SK-N-SH (cell line): ENCODE measurements around the gene ETNK2. TPM values are rescaled to one million over a fixed set of nuclear protein-coding genes. Genes with fewer than 3 reads are reported as not detected.

Experiments
- CTCF ChIA-PET: fragments of 300-600, 350-600 bp; formaldehyde crosslinking; extraction: SDS; loops from one replicate; lab custom pipeline; 2021; lab: Yijun Ruan, JAX
- POLR2A ChIA-PET: fragments of 350-600 bp; sonication (Branson Sonifier 250); formaldehyde crosslinking; extraction: SDS; loops from one replicate; lab custom pipeline; 2020; ENCODE audit warnings: antibody characterized with exemption, inconsistent platforms; lab: Yijun Ruan, JAX
- DNase-seq: peaks from one replicate; pipeline ENCODE4 v3.0.0; 2012
- H2AFZ ChIP-seq: fragments of 200-600 bp; sonication (generic); 2 replicates; pipeline ENCODE4 v1.8.1; 2016; ENCODE audit warnings: antibody characterized with exemption, mild to moderate bottlenecking, low read depth
- H3F3A ChIP-seq: fragments of 200-600 bp; sonication (generic); replicated peaks from 2 replicates; pipeline ENCODE3; 2016; ENCODE audit warnings: antibody characterized with exemption, mild to moderate bottlenecking; ENCODE audit not compliant: insufficient read depth
- H3K27ac ChIP-seq, 2 experiments: fragments of 200-500 bp in 1 of 2; fragments of 200-600 bp in 1 of 2; sonication (Bioruptor generic) in 1 of 2; sonication (generic), shearing (Covaris generic) in 1 of 2; 2 replicates each; pipeline versions ENCODE4 v1.5.1 to v1.6.1; 2014 to 2016; ENCODE audit warnings: low read depth in 2 of 2, inconsistent platforms in 1 of 2, low read length in 1 of 2, mild to moderate bottlenecking in 1 of 2, mixed read lengths in 1 of 2
- H3K27me3 ChIP-seq: fragments of 200-600 bp; sonication (generic), shearing (Covaris generic); 2 replicates; pipeline ENCODE4 v1.6.1; 2016; ENCODE audit warnings: mixed run types; ENCODE audit not compliant: insufficient read depth
- H3K36me3 ChIP-seq, 2 experiments: fragments of 200-500 bp in 1 of 2; fragments of 200-600 bp in 1 of 2; sonication (Bioruptor generic) in 1 of 2; sonication (generic) in 1 of 2; replicated peaks in 1 of 2; 2 replicates each; pipeline versions ENCODE3 to v1.5.1; 2014 to 2016; ENCODE audit warnings: low read length in 1 of 2, mild to moderate bottlenecking in 1 of 2; ENCODE audit not compliant: insufficient read depth in 2 of 2, control insufficient read depth in 1 of 2
- H3K4me1 ChIP-seq, 2 experiments: fragments of 200-500 bp in 1 of 2; fragments of 200-600 bp in 1 of 2; sonication (Bioruptor generic) in 1 of 2; sonication (generic), shearing (Covaris generic) in 1 of 2; 2 replicates each; pipeline versions ENCODE4 v1.5.1 to v1.6.1; 2014 to 2016; ENCODE audit warnings: low read depth in 1 of 2, low read length in 1 of 2, mixed run types in 1 of 2; ENCODE audit not compliant: insufficient read depth in 2 of 2, control insufficient read depth in 1 of 2
- H3K4me2 ChIP-seq: fragments of 200-600 bp; sonication (generic), shearing (Covaris generic); 2 replicates; pipeline ENCODE4 v1.6.1; 2017; ENCODE audit warnings: mixed run types
- H3K4me3 ChIP-seq, 2 experiments: fragments of 200-500 bp in 1 of 2; fragments of 200-600 bp in 1 of 2; sonication (Bioruptor generic) in 1 of 2; sonication (generic), shearing (Covaris generic) in 1 of 2; 2 replicates each; pipeline versions ENCODE4 v1.5.1 to v1.8.1; 2014 to 2016; ENCODE audit warnings: low read depth in 2 of 2, inconsistent platforms in 1 of 2, low read length in 1 of 2, mild to moderate bottlenecking in 1 of 2, mixed read lengths in 1 of 2, moderate library complexity in 1 of 2
- H3K79me2 ChIP-seq: fragments of 200-600 bp; sonication (generic); 2 replicates; pipeline ENCODE4 v1.8.1; 2017; ENCODE audit warnings: mild to moderate bottlenecking; ENCODE audit not compliant: insufficient read depth
- H3K9ac ChIP-seq: fragments of 200-600 bp; sonication (generic); 2 replicates; pipeline ENCODE4 v1.6.1; 2017; ENCODE audit warnings: mixed run types
- H3K9me2 ChIP-seq: fragments of 200-600 bp; sonication (generic); 2 replicates; pipeline ENCODE4 v1.6.1; 2017; ENCODE audit warnings: mixed run types
- H3K9me3 ChIP-seq: fragments of 200-600 bp; sonication (generic); 2 replicates; pipeline ENCODE4 v1.6.1; 2017; ENCODE audit warnings: mixed run types, mild to moderate bottlenecking, moderate library complexity
- H4K20me1 ChIP-seq: fragments of 200-600 bp; sonication (generic); 2 replicates; pipeline ENCODE4 v1.6.1; 2017; ENCODE audit warnings: mild to moderate bottlenecking, mixed run types; ENCODE audit not compliant: insufficient read depth
- CHD2 ChIP-seq: fragments of 150-350 bp; IDR thresholded peaks from 2 replicates; pipeline ENCODE4 v1.6.1; 2018; ENCODE audit warnings: low read length; ENCODE audit not compliant: partially characterized antibody
- FOXM1 ChIP-seq: IDR thresholded peaks from 2 replicates; pipeline ENCODE4 v1.4.0; 2012; ENCODE audit warnings: low read depth, mild to moderate bottlenecking
- NFIC ChIP-seq: IDR thresholded peaks from 2 replicates; pipeline ENCODE4 v1.4.0; 2012; ENCODE audit warnings: borderline replicate concordance
- POLR2AphosphoS5 ChIP-seq: IDR thresholded peaks from 2 replicates; pipeline ENCODE4 v1.6.1; 2012; ENCODE audit warnings: low read depth, low read length
- SIN3A ChIP-seq: IDR thresholded peaks from 2 replicates; pipeline ENCODE4 v1.6.1; 2012; ENCODE audit warnings: low read depth, mild to moderate bottlenecking, low read length, moderate library complexity, borderline replicate concordance
- TCF12 ChIP-seq: IDR thresholded peaks from 2 replicates; pipeline ENCODE4 v1.4.0; 2012
- WGBS: methylation state at CpG from one replicate; pipeline ENCODE4 v1.1.6; 2017; ENCODE audit warnings: low lambda C conversion rate; 5-methylcytosine and 5-hydroxymethylcytosine counted together
- polyA plus RNA-seq, 3 experiments: library from polyadenylated mRNA; depleted of rRNA; stranded (reverse); fragments of >200 nt; gene quantifications; 2 replicates each; pipeline ENCODE4 v1.2.3, GENCODE V29; 2012
- TF ChIP-seq, protein P1 (sequence below): fragments of 200-600 bp; sonication (generic); IDR thresholded peaks from 2 replicates; pipeline ENCODE4 v1.6.1; 2017; ENCODE audit warnings: antibody characterized with exemption, mild to moderate bottlenecking, moderate library complexity
- TF ChIP-seq, protein P2 (sequence below): IDR thresholded peaks from 2 replicates; pipeline ENCODE4; 2012
- TF ChIP-seq, protein P3 (sequence below): IDR thresholded peaks from 2 replicates; pipeline ENCODE4 v1.4.0; 2012; ENCODE audit warnings: low read depth, borderline replicate concordance

ETNK2 gene
- polyA plus RNA-seq, 1 of the 3 experiments (the other 2 are of a cell fraction) = 16.1 TPM

DNA sequence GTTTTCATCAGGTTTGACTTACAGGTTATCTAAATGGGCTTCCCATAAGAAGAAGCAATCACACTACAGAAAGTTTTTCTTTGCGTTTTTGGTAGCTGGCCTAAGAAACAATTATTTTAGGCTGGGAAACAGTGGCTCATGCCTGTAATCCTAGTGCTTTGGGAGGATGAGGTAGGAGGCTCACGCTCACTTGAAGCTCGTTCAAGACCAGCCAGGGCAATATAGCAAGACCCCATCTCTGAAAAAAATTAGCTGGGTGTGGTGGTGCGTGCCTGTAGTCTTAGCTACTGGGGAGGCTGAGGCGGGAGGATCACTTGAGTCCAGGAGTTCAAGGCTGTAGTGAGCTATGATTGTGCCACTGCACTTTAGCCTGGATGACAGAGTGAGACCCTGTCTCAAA lies 15.9 kb upstream of the ETNK2 start:
- H3K27ac ChIP-seq = no peak overlapping the region
- no peak for TF ChIP-seq FOXM1
- no peak for TF ChIP-seq POLR2AphosphoS5
- TF ChIP-seq, protein P1, sequence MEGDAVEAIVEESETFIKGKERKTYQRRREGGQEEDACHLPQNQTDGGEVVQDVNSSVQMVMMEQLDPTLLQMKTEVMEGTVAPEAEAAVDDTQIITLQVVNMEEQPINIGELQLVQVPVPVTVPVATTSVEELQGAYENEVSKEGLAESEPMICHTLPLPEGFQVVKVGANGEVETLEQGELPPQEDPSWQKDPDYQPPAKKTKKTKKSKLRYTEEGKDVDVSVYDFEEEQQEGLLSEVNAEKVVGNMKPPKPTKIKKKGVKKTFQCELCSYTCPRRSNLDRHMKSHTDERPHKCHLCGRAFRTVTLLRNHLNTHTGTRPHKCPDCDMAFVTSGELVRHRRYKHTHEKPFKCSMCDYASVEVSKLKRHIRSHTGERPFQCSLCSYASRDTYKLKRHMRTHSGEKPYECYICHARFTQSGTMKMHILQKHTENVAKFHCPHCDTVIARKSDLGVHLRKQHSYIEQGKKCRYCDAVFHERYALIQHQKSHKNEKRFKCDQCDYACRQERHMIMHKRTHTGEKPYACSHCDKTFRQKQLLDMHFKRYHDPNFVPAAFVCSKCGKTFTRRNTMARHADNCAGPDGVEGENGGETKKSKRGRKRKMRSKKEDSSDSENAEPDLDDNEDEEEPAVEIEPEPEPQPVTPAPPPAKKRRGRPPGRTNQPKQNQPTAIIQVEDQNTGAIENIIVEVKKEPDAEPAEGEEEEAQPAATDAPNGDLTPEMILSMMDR = no peak
- no peak for TF ChIP-seq CHD2
- no peak for TF ChIP-seq TCF12
- TF ChIP-seq NFIC = no peak
- TF ChIP-seq, protein P2, sequence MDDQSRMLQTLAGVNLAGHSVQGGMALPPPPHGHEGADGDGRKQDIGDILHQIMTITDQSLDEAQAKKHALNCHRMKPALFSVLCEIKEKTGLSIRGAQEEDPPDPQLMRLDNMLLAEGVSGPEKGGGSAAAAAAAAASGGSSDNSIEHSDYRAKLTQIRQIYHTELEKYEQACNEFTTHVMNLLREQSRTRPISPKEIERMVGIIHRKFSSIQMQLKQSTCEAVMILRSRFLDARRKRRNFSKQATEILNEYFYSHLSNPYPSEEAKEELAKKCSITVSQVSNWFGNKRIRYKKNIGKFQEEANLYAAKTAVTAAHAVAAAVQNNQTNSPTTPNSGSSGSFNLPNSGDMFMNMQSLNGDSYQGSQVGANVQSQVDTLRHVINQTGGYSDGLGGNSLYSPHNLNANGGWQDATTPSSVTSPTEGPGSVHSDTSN = no peak
- TF ChIP-seq SIN3A = no peak
- no peaks in the 10 kb centered on the region for H3K79me2 ChIP-seq
- no peaks in the 10 kb centered on the region for H3K9me2 ChIP-seq
- H3K36me3 ChIP-seq = no peaks in the 10 kb centered on the region
- H3K27me3 ChIP-seq = no peaks in the 10 kb centered on the region
- no peak overlapping the region for H3K9ac ChIP-seq
- ChIA-PET CTCF (interaction anchor here (0.6 to 20.5 kb wide), 6 partner anchors 11 to 231 kb away, joined by 3 to 302 read pairs (median 8); partner anchors contain the start of gene PLEKHA6), POLR2A (interaction anchor here (0.6 kb wide), 1 partner anchor 306 kb away, joined by 5 read pairs; no protein-coding TSS in a partner anchor)
- 0 out of 4 replicates have a peak, but pooled peaks cover 0 to 3% of the 10 kb centered on the region in 2 experiments for H3K4me1 ChIP-seq
- no peaks in the 10 kb centered on the region for H3F3A ChIP-seq
- no peaks in the 10 kb centered on the region for H4K20me1 ChIP-seq
- no peak overlapping the region for H3K4me3 ChIP-seq
- H3K4me2 ChIP-seq = no peak overlapping the region
- 46% methylated on average over 5 of the region's 5 CpGs for WGBS
- no peak for DNase-seq
- H2AFZ ChIP-seq = no peak overlapping the region
- H3K9me3 ChIP-seq = 0 out of 2 replicates have a peak, but pooled peaks cover 5% of the 10 kb centered on the region

DNA sequence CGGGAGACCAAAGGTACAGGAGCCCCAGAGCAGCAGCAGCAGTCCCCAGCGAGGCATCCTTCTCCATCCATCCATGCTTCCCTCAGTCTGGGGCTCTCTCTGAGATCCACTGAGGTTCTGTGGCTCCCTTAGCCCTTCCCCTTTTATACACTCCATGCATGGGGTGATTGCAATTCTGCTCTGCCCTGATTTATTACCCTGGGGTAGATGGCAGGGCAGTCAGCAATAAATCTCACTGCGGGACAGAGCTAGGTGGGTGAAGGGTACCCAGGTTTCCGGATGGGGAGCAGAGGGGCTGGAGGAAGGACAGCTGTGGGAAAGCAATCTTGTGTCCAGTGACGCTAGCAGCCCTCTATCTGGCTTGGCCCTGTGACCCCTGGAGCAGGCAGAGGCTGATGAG lies 14.4 kb upstream of the ETNK2 start, which contains the start of gene REN:
REN (minus strand) TSS at position 119 of the 400 bp plus-strand sequence; CDS start at position 75, 44 bp downstream.
- DNase-seq = no peak
- Histone ChIP-seq H3K4me3 (no peak within 1 kb of the TSS), H3K79me2 (no peaks in the 10 kb centered on the region), H3K9me3 (0 out of 2 replicates have a peak, but pooled peaks cover 5% of the 10 kb centered on the region), H3K4me1 (no peaks in the 10 kb centered on the region; a peak in 1 of 4 replicates), H3F3A (no peaks in the 10 kb centered on the region), H3K27me3 (no peaks in the 10 kb centered on the region), H3K9ac (no peak within 1 kb of the TSS), H3K27ac (no peak within 1 kb of the TSS), H4K20me1 (no peaks in the 10 kb centered on the region), H2AFZ (no peak within 1 kb of the TSS), H3K4me2 (no peak within 1 kb of the TSS), H3K9me2 (no peaks in the 10 kb centered on the region), H3K36me3 (no peaks in the 10 kb centered on the region)
- 68% methylated on average over 3 of the region's 5 CpGs for WGBS
- ChIA-PET CTCF (interaction anchor here (1.1 to 20.5 kb wide), 10 partner anchors 8 to 295 kb away, joined by 3 to 302 read pairs (median 4); partner anchors contain the start of genes GOLT1A and PLEKHA6), POLR2A (interaction anchor here (0.6 kb wide), 1 partner anchor 1538 kb away, joined by 3 read pairs; no protein-coding TSS in a partner anchor)
- TF ChIP-seq, protein P1 = no peak
- TF ChIP-seq, protein P3, sequence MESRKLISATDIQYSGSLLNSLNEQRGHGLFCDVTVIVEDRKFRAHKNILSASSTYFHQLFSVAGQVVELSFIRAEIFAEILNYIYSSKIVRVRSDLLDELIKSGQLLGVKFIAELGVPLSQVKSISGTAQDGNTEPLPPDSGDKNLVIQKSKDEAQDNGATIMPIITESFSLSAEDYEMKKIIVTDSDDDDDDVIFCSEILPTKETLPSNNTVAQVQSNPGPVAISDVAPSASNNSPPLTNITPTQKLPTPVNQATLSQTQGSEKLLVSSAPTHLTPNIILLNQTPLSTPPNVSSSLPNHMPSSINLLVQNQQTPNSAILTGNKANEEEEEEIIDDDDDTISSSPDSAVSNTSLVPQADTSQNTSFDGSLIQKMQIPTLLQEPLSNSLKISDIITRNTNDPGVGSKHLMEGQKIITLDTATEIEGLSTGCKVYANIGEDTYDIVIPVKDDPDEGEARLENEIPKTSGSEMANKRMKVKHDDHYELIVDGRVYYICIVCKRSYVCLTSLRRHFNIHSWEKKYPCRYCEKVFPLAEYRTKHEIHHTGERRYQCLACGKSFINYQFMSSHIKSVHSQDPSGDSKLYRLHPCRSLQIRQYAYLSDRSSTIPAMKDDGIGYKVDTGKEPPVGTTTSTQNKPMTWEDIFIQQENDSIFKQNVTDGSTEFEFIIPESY = no peak
